Skeletal muscle cell (primary cell): ENCODE results near the gene PPIP5K1.
"Not testable (repeated sequence)": the region's sequence is repeated elsewhere in the genome, so short reads cannot be mapped to it uniquely, and the experiment has no call there.

ENCODE experiments used
- DNase-seq: peaks from one replicate; pipeline ENCODE4 v3.0.0-alpha.2; 2010; ENCODE audit warnings: low read depth
- H3K4me3 ChIP-seq: 2 replicates; pipeline ENCODE4 v1.5.1; 2011; ENCODE audit warnings: low read depth, mild to moderate bottlenecking, control low read depth, low read length, moderate library complexity

The PPIP5K1 gene

GRCh38 chr15:43550527-43551363 lies 39.3 kb downstream of the PPIP5K1 start:
- no peak for DNase-seq
- H3K4me3 ChIP-seq: no peak overlapping the region

- H3K4me3 ChIP-seq: no peak overlapping the region
- no peak for DNase-seq
Measured at GRCh38 chr15:43547539-43547938, 42.5 kb downstream of the PPIP5K1 start.

DNA sequence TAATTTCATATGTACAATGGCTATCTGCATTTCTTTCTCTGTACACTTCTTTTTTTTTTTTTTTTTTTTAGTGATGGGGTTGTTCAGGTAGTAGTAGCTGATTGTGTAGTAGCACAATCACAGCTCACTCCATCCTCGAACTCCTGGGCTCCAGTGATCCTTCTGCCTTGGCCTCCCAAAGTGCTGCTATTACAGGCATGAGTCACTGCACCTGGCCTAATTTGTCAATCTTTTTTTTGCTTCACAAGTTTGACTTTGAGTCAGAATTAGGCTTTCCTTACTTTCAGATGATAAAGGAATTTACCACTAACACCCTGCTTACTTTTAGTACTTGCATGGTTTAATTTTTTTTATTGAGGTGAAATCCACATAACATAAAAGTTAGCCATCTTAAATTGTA lies 44.6 kb downstream of the PPIP5K1 start:
- DNase-seq: no peak
- no peak overlapping the region for H3K4me3 ChIP-seq

DNA sequence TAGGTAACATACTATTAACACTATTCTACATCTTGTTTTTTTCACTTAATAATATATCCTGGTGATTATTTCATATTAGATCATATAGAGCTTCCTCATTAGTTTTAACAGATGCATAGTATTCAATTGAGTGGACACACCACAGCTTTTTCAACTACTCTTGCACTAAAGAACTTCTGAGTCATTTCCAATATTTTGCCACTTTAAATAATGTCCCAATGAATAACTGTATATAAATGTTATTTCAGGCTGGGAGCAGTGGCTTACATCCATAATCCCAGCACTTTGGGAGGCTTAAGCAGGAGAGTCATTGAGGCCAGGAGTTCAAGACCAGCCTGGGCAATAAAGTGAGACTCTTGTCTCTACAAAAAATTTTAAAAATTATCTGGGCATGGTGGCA lies 45.7 kb downstream of the PPIP5K1 start:
- DNase-seq: no peak
- H3K4me3 ChIP-seq: no peak overlapping the region

- H3K4me3 ChIP-seq: no peak overlapping the region
- no peak for DNase-seq
Measured at GRCh38 chr15:43541785-43542184, 48.2 kb downstream of the PPIP5K1 start.

GRCh38 chr15:43538091-43538490 lies 51.9 kb downstream of the PPIP5K1 start:
- H3K4me3 ChIP-seq: no peak overlapping the region
- no peak for DNase-seq

GRCh38 chr15:43534897-43535296 lies 55.1 kb downstream of the PPIP5K1 start:
- no peak overlapping the region for H3K4me3 ChIP-seq
- DNase-seq: no peak

DNA sequence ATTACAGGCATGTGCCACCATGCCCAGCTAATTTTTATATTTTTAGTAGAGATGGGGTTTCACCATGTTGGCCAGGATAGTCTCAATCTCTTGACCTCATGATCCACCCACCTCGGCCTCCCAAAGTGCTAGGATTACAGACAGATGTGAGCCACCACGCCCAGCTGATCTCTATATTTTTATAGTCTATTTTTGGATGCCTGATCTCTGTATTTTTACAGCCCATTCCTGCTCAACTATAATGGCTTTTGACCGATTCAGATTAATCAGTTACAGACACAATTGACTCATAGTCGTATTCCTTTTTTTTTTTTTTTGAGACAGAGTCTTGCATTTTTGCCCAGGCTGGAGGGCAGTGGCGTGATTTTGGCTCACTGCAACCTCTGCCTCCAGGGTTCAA lies 57.2 kb downstream of the PPIP5K1 start:
- not testable (repeated sequence) for DNase-seq

GRCh38 chr15:43531018-43531670 lies 58.9 kb downstream of the PPIP5K1 start:
- no peak overlapping the region for H3K4me3 ChIP-seq
- DNase-seq: no peak

More for the DNA sequence above, 57.2 kb downstream of the PPIP5K1 start:
- H3K4me3 ChIP-seq: not testable (repeated sequence)

- no peak for DNase-seq
- H3K4me3 ChIP-seq: no peak overlapping the region
Measured at GRCh38 chr15:43529587-43530345, 60.2 kb downstream of the PPIP5K1 start.

GRCh38 chr15:43529141-43529540 lies 60.9 kb downstream of the PPIP5K1 start:
- no peak overlapping the region for H3K4me3 ChIP-seq
- no peak for DNase-seq

- no peak overlapping the region for H3K4me3 ChIP-seq
- no peak for DNase-seq
Measured at GRCh38 chr15:43528542-43529007, 61.4 kb downstream of the PPIP5K1 start.

DNA sequence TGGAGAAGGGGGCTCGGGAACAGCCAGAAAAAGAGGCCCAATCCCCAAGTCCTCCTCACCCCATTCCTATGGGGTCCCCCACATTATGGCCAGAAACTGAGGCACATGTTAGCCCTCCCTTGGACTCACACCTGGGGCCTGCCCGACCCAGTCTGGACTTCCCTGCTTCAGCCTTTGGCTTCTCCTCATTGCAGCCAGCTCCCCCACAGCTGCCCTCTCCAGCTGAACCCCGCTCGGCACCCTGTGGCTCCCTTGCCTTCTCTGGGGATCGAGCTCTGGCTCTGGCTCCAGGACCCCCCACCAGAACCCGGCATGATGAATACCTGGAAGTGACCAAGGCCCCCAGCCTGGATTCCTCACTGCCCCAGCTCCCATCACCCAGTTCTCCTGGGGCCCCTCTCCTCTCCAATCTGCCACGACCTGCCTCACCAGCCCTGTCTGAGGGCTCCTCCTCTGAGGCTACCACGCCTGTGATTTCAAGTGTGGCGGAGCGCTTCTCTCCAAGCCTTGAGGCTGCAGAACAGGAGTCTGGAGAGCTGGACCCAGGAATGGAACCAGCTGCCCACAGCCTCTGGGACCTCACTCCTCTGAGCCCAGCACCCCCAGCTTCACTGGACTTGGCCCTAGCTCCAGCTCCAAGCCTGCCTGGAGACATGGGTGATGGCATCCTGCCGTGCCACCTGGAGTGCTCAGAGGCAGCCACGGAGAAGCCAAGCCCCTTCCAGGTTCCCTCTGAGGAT lies 62.0 kb downstream of the PPIP5K1 start:
- DNase-seq: no peak
- no peak overlapping the region for H3K4me3 ChIP-seq

DNA sequence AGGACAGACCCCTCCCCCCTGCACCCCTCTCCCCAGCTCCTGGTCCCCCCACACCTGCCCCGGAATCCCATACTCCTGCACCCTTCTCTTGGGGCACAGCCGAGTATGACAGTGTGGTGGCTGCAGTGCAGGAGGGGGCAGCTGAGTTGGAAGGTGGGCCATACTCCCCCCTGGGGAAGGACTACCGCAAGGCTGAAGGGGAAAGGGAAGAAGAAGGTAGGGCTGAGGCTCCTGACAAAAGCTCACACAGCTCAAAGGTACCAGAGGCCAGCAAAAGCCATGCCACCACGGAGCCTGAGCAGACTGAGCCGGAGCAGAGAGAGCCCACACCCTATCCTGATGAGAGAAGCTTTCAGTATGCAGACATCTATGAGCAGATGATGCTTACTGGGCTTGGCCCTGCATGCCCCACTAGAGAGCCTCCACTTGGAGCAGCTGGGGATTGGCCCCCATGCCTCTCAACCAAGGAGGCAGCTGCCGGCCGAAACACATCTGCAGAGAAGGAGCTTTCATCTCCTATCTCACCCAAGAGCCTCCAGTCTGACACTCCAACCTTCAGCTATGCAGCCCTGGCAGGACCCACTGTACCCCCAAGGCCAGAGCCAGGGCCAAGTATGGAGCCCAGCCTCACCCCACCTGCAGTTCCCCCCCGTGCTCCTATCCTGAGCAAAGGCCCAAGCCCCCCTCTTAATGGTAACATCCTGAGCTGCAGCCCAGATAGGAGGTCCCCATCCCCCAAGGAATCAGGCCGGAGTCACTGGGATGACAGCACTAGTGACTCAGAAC lies 62.8 kb downstream of the PPIP5K1 start:
- H3K4me3 ChIP-seq: no peak overlapping the region
- no peak for DNase-seq

DNA sequence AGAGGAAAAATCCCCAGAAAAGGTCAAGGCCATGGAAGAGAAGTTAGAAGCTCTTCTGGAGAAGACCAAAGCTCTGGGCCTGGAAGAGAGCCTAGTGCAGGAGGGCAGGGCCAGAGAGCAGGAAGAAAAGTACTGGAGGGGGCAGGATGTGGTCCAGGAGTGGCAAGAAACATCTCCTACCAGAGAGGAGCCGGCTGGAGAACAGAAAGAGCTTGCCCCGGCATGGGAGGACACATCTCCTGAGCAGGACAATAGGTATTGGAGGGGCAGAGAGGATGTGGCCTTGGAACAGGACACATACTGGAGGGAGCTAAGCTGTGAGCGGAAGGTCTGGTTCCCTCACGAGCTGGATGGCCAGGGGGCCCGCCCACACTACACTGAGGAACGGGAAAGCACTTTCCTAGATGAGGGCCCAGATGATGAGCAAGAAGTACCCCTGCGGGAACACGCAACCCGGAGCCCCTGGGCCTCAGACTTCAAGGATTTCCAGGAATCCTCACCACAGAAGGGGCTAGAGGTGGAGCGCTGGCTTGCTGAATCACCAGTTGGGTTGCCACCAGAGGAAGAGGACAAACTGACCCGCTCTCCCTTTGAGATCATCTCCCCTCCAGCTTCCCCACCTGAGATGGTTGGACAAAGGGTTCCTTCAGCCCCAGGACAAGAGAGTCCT lies 63.6 kb downstream of the PPIP5K1 start:
- DNase-seq: no peak
- H3K4me3 ChIP-seq: no peak overlapping the region

- H3K4me3 ChIP-seq: no peak overlapping the region
- no peak for DNase-seq
Measured at GRCh38 chr15:43525131-43525530, 64.9 kb downstream of the PPIP5K1 start.

GRCh38 chr15:43524254-43524845 lies 65.7 kb downstream of the PPIP5K1 start:
- no peak overlapping the region for H3K4me3 ChIP-seq
- DNase-seq: no peak

DNA sequence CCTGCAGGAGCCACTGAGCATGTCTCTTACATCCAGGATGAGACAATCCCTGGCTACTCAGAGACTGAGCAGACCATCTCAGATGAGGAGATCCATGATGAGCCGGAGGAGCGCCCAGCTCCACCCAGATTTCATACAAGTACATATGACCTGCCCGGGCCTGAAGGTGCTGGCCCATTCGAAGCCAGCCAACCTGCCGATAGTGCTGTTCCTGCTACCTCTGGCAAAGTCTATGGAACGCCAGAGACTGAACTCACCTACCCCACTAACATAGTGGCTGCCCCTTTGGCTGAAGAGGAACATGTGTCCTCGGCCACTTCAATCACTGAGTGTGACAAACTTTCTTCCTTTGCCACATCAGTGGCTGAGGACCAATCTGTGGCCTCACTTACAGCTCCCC lies 66.4 kb downstream of the PPIP5K1 start:
- no peak for DNase-seq
- no peak overlapping the region for H3K4me3 ChIP-seq
